ENCODE measurements around the gene RIMS1. TPM values are rescaled to one million over a fixed set of nuclear protein-coding genes. Genes with fewer than 3 reads are reported as not detected.

RIMS1 gene
- total RNA-seq, 4 donors from 2014 or later = 0.54 to 5.0 TPM; not detected in 2

GRCh38 chr6:72102561-72102960 is 216.2 kb downstream of the RIMS1 start:
- Histone ChIP-seq H3K4me1 (no peaks in the 10 kb centered on the region), H3K27ac (no peak overlapping the region), H3K4me3 (no peak overlapping the region), H3K27me3 (no peaks in the 10 kb centered on the region), H3K36me3 (no peaks in the 10 kb centered on the region), H3K9me3 (no peaks in the 10 kb centered on the region)
- TF ChIP-seq CTCF (IDR thresholded peaks at IDR 0.05) (no peak), POLR2A (IDR thresholded peaks at IDR 0.05) (no peak)
- DNase-seq = no peak

DNA sequence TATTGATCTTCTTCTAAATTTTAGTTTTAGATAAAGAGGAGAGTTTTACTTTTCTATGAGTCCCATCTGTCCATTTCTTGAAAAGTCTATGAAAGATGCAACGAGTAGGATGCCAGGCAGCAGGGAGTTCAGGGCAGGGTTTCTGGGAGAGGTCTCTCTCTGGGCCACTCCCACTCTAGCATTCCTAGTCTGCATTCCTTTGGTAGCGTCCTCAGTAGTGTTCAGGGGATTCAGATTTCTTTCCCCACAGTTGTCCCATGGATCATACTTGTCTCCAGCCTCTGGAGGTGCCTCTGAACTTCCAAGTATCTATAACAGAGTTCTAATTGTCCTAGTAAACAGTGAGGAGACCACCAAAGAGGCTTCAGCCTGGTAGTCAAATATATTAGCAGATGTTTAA is 225.3 kb downstream of the RIMS1 start:
- Histone ChIP-seq H3K4me3 (no peak overlapping the region), H3K27ac (no peak overlapping the region), H3K9me3 (no peaks in the 10 kb centered on the region), H3K27me3 (no peaks in the 10 kb centered on the region), H3K4me1 (no peaks in the 10 kb centered on the region), H3K36me3 (no peaks in the 10 kb centered on the region)
- DNase-seq = no peak
- no peak for TF ChIP-seq POLR2A (IDR thresholded peaks at IDR 0.05)
- TF ChIP-seq CTCF (IDR thresholded peaks at IDR 0.05) = no peak

GRCh38 chr6:72130327-72130726 is 244.0 kb downstream of the RIMS1 start:
- no peak overlapping the region for H3K4me3 ChIP-seq
- H3K27ac ChIP-seq = no peak overlapping the region
- H3K36me3 ChIP-seq = no peaks in the 10 kb centered on the region
- no peaks in the 10 kb centered on the region for H3K9me3 ChIP-seq
- no peaks in the 10 kb centered on the region for H3K4me1 ChIP-seq
- H3K27me3 ChIP-seq = no peaks in the 10 kb centered on the region
- DNase-seq = no peak
- TF ChIP-seq POLR2A (IDR thresholded peaks at IDR 0.05) = no peak
- no peak for TF ChIP-seq CTCF (IDR thresholded peaks at IDR 0.05)

DNA sequence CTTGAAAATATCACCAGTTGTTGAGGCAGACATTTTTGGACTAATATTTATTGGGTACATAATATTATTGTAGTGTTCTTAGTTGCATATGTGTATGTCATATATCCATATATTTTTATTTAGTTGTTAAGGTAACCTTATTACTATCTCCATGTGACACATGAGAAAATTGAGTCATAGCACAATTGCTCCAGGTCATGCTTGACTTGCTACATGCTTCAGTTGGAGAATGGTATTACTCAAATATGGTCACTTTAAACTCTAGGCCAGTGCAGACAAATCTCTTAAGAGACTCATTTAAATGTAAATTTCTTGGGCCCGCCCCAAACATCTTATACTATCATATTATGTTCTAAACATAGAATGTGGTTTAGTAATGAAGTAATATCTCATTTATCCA is 246.1 kb downstream of the RIMS1 start:
- no peaks in the 10 kb centered on the region for H3K27me3 ChIP-seq
- no peak for TF ChIP-seq CTCF (IDR thresholded peaks at IDR 0.05)
- no peak for TF ChIP-seq POLR2A (IDR thresholded peaks at IDR 0.05)
- H3K27ac ChIP-seq = no peak overlapping the region
- H3K4me1 ChIP-seq = no peaks in the 10 kb centered on the region
- no peak for DNase-seq
- no peaks in the 10 kb centered on the region for H3K9me3 ChIP-seq
- H3K36me3 ChIP-seq = no peaks in the 10 kb centered on the region
- H3K4me3 ChIP-seq = no peak overlapping the region

GRCh38 chr6:72132851-72133250 is 246.5 kb downstream of the RIMS1 start:
- Histone ChIP-seq H3K27me3 (no peaks in the 10 kb centered on the region), H3K4me1 (no peaks in the 10 kb centered on the region), H3K27ac (no peak overlapping the region), H3K4me3 (no peak overlapping the region), H3K9me3 (no peaks in the 10 kb centered on the region), H3K36me3 (no peaks in the 10 kb centered on the region)
- no peak for DNase-seq
- TF ChIP-seq POLR2A (IDR thresholded peaks at IDR 0.05) (no peak), CTCF (IDR thresholded peaks at IDR 0.05) (no peak)

- no peaks in the 10 kb centered on the region for H3K27me3 ChIP-seq
- TF ChIP-seq POLR2A (IDR thresholded peaks at IDR 0.05) = no peak
- no peak for TF ChIP-seq CTCF (IDR thresholded peaks at IDR 0.05)
- DNase-seq = no peak
Observed at GRCh38 chr6:72133324-72133723, 247.0 kb downstream of the RIMS1 start.

More at GRCh38 chr6:72133324-72133723, 247.0 kb downstream of the RIMS1 start:
- Histone ChIP-seq H3K36me3 (no peaks in the 10 kb centered on the region), H3K4me1 (no peaks in the 10 kb centered on the region), H3K4me3 (no peak overlapping the region), H3K27ac (no peak overlapping the region), H3K9me3 (no peaks in the 10 kb centered on the region)
